AG04450 (cell line): ENCODE data around the gene ZNF837. TPM values are rescaled to one million over a fixed set of nuclear protein-coding genes. Genes with fewer than 3 reads are reported as not detected.
"Not testable (repeated sequence)": the region's sequence is repeated elsewhere in the genome, so short reads cannot be mapped to it uniquely, and the experiment has no call there.

ENCODE experiments used
- CTCF ChIA-PET: fragments of 300-600, 350-600 bp; formaldehyde crosslinking; extraction: SDS; loops from one replicate; lab custom pipeline; 2022; ENCODE audit warnings: antibody characterized with exemption, inconsistent platforms; lab: Charles Lee
- POLR2A ChIA-PET: fragments of 350-600 bp; formaldehyde crosslinking; extraction: SDS; loops from one replicate; lab custom pipeline; 2021; ENCODE audit warnings: antibody characterized with exemption, inconsistent platforms; lab: Yijun Ruan, JAX
- DNase-seq: peaks from one replicate; pipeline ENCODE4 v3.0.0-alpha.2; 2011; ENCODE audit warnings: low read depth, low spot score
- H3K27ac ChIP-seq: one replicate; pipeline ENCODE4 v1.5.1; 2012; ENCODE audit warnings: low read depth, low read length, control low read depth
- H3K27me3 ChIP-seq: one replicate; pipeline ENCODE4 v1.6.0; 2012; ENCODE audit warnings: low read length; ENCODE audit not compliant: control insufficient read depth, insufficient read depth
- H3K4me3 ChIP-seq: 2 replicates; pipeline ENCODE4 v1.5.1; 2011; ENCODE audit warnings: mild to moderate bottlenecking, low read depth, low read length, control low read depth
- H3K9me3 ChIP-seq: 2 replicates; pipeline ENCODE4 v1.5.1; 2012; ENCODE audit warnings: low read length; ENCODE audit not compliant: control insufficient read depth, insufficient read depth
- polyA plus RNA-seq: library from polyadenylated mRNA; depleted of rRNA; stranded (reverse); fragments of >200 nt; gene quantifications from 2 replicates; pipeline ENCODE4 v1.2.3, GENCODE V29; 2011
- TF ChIP-seq, protein P1 (sequence below): IDR thresholded peaks from 2 replicates; pipeline ENCODE4 v1.5.1; 2011; ENCODE audit warnings: low read depth, low read length, control low read depth, inconsistent platforms

ZNF837 gene
- polyA plus RNA-seq, 1 experiment = 0.33 TPM

DNA sequence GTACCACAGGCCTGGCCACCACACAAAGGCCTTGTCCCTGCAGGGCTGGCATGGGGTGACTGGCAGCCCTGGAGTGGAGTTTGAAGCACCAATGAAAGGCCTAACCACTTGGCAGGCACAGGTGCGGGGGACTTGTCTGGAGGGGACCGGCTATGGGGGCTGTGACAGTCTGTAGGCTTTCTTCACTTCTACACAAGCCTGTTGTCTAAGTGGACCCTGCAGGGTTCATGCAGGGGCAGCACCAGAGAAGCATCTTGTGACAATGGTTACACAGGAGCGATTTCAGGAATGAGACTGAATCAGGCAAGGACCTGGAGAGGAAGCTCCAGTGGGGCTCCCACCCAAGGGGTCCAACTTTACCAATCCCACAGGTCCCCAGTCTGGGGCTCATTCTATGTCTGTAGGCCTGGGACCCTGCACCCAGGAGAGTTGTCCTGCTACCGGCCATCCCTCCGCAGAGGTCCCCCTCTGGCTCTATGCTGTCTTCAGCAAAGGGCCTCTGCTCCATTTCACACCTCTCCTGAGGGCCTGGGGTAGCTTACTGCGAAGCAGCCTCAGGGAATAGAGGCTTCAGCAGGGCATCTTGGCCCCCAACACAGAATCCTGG is 2.3 kb upstream of the ZNF837 start:
- no peak for DNase-seq
- POLR2A ChIA-PET = interaction anchor here (0.7 kb wide), 2 partner anchors 12 to 21 kb away, joined by 3 to 4 read pairs; partner anchors contain the start of genes RNF225 and ZNF497
- CTCF ChIA-PET = no interaction called here
- no peaks in the 10 kb centered on the region; the same call in 1 of the 2 replicates for H3K9me3 ChIP-seq
- H3K27ac ChIP-seq = no peak overlapping the region
- no peaks in the 10 kb centered on the region for H3K27me3 ChIP-seq
- TF ChIP-seq, protein P1, sequence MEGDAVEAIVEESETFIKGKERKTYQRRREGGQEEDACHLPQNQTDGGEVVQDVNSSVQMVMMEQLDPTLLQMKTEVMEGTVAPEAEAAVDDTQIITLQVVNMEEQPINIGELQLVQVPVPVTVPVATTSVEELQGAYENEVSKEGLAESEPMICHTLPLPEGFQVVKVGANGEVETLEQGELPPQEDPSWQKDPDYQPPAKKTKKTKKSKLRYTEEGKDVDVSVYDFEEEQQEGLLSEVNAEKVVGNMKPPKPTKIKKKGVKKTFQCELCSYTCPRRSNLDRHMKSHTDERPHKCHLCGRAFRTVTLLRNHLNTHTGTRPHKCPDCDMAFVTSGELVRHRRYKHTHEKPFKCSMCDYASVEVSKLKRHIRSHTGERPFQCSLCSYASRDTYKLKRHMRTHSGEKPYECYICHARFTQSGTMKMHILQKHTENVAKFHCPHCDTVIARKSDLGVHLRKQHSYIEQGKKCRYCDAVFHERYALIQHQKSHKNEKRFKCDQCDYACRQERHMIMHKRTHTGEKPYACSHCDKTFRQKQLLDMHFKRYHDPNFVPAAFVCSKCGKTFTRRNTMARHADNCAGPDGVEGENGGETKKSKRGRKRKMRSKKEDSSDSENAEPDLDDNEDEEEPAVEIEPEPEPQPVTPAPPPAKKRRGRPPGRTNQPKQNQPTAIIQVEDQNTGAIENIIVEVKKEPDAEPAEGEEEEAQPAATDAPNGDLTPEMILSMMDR = no peak
- no peak overlapping the region for H3K4me3 ChIP-seq

- peak overlapping the region; percentile 82 for H3K4me3 ChIP-seq
- H3K9me3 ChIP-seq = no peaks in the 10 kb centered on the region; the same call in 1 of the 2 replicates
- ChIA-PET POLR2A (interaction anchor here (1.1 to 1.4 kb wide), 3 partner anchors 11 to 34 kb away, joined by 5 read pairs; partner anchors contain the start of gene ZNF497), CTCF (interaction anchor here (0.7 kb wide), 1 partner anchor 189 kb away, joined by 3 read pairs; no protein-coding TSS in a partner anchor)
- no peak for DNase-seq
- TF ChIP-seq, protein P1 = no peak
- H3K27ac ChIP-seq = peak overlapping the region; percentile 57
- no peaks in the 10 kb centered on the region for H3K27me3 ChIP-seq
These were observed 806 bp upstream of the ZNF837 start for GRCh38 chr19:58381460-58382212.

GRCh38 chr19:58380037-58380661 is 681 bp downstream of the ZNF837 start:
- TF ChIP-seq, protein P1 = no peak
- Histone ChIP-seq H3K4me3 (peak overlapping the region; percentile 82), H3K27me3 (no peaks in the 10 kb centered on the region), H3K9me3 (no peaks in the 10 kb centered on the region; the same call in 1 of the 2 replicates), H3K27ac (peak overlapping the region; percentile 68)
- POLR2A ChIA-PET = interaction anchor here (1.0 kb wide), 1 partner anchor 18 kb away, joined by 9 read pairs; the partner anchor contains the start of gene ZNF497
- no peak for DNase-seq
- CTCF ChIA-PET = interaction anchor here (0.6 kb wide), 1 partner anchor 1276 kb away, joined by 3 read pairs; no protein-coding TSS in a partner anchor

DNA sequence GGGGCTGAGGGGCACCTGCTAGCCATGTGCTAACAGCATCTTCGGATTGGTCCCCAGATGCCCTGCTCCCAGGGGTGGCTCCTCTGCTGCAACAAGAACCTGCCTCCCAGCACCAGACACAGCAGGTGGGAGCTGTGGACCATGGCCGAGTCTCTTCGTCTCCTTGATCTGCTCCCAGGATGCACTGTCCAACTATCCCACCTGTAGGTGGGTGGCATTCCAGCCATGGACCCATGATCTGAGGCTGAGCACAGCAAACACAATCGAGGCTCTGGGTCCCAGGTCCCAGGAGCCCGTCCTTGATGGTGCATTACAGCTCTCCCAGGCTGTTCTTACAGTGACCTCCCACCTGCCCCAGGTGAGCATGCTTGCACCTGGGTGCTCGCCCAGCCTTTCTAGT is 1.6 kb downstream of the ZNF837 start:
- POLR2A ChIA-PET = interaction anchor here (0.7 to 1.0 kb wide), 2 partner anchors 17 to 140 kb away, joined by 3 to 9 read pairs; partner anchors contain the start of genes ZBTB45 and ZNF497

DNA sequence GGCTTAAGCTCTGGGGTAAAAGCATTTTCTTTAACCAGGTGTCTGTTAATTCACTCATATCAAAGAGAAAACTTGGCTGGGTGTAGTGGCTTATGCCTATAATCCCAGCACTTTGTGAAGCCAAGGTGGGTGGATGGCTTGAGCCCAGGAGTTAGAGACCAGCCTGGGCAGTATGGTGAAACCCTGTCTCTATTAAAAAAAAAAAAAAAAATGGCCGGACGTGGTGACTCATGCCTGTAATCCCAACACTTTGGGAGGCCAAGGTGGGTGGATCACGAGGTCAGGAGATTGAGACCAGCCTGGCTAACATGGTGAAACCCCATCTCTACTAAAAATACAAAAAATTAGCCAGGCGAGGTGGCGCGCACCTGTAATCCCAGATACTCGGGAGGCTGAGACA is 4.1 kb downstream of the ZNF837 start:
- DNase-seq, POLR2A ChIA-PET, H3K27ac ChIP-seq, H3K27me3 ChIP-seq, CTCF ChIA-PET, H3K4me3 ChIP-seq, H3K9me3 ChIP-seq: not testable (repeated sequence)

More for the DNA sequence above, 1.6 kb downstream of the ZNF837 start:
- Histone ChIP-seq H3K9me3 (no peaks in the 10 kb centered on the region; the same call in 1 of the 2 replicates), H3K27me3 (no peaks in the 10 kb centered on the region), H3K4me3 (no peak overlapping the region), H3K27ac (peak overlapping the region; percentile 11)
- TF ChIP-seq, protein P1 = no peak
- CTCF ChIA-PET = no interaction called here
- no peak for DNase-seq
